Activated CD4-positive, alpha-beta T cell treated with anti-CD3 and anti-CD28 coated beads, Interleukin-2, amount 10 ng/mL, durations not matched to agents 7 days and 5 days (primary cell): Measurements from ENCODE around the gene KCNIP4. TPM values are rescaled to one million over a fixed set of nuclear protein-coding genes. Genes with fewer than 3 reads are reported as not detected.

Experiments used
- CTCF ChIA-PET: fragments of 350-600 bp; sonication (Branson Sonifier 250); formaldehyde crosslinking; loops from one replicate; lab custom pipeline; 2021; ENCODE audit warnings: antibody characterized with exemption; lab: Charles Lee
- POLR2A ChIA-PET: fragments of 350-600 bp; sonication (Branson Sonifier 250); formaldehyde crosslinking; loops from one replicate; lab custom pipeline; 2021; ENCODE audit warnings: antibody characterized with exemption; lab: Charles Lee
- DNase-seq: peaks from one replicate; pipeline ENCODE4 v3.0.0-alpha.2; 2020
- H3K27ac Mint-ChIP-seq: one replicate; pipeline ENCODE4 v1.8.0; 2021; ENCODE audit warnings: mild to moderate bottlenecking, moderate library complexity, mixed read lengths
- H3K27me3 Mint-ChIP-seq: one replicate; pipeline ENCODE4 v1.8.0; 2021; ENCODE audit warnings: mixed read lengths
- H3K36me3 Mint-ChIP-seq: one replicate; pipeline ENCODE4 v1.8.0; 2021; ENCODE audit warnings: low read depth, mixed read lengths
- H3K4me1 Mint-ChIP-seq: one replicate; pipeline ENCODE4 v1.8.0; 2021; ENCODE audit warnings: mixed read lengths
- H3K4me3 Mint-ChIP-seq: one replicate; pipeline ENCODE4 v1.8.0; 2021; ENCODE audit warnings: mild to moderate bottlenecking, moderate library complexity, mixed read lengths
- H3K9me3 Mint-ChIP-seq: one replicate; pipeline ENCODE4 v1.8.0; 2021; ENCODE audit warnings: mixed read lengths
- total RNA-seq, 2 experiments: library from RNA; stranded (reverse); gene quantifications; one replicate each; pipeline ENCODE4 v1.2.3, GENCODE V29; 2021

Gene KCNIP4
- total RNA-seq, 2 experiments from 2014 or later, result not detected

DNA sequence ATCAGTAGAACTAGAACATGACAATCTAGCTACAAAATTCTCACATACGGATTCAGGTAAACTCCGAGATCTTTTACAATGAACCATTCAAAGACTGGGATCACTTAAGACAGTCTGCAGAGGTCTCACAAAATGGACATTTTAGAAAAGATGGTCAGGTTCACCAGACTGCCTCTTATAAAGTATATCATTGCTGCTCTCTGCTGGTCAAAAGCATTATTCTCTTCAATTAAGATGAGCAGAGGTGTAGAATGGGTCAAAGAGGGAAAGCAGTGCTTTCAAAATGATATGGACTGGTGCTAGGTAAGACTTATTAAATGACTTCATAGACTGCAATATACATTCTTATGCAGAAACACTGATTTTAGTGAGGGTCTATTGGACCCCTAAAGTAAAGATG lies 813.6 kb downstream of the KCNIP4 start:
- Mint-ChIP-seq H3K4me3 (no peak overlapping the region), H3K9me3 (peaks cover 3% of the 10 kb centered on the region), H3K27me3 (no peaks in the 10 kb centered on the region), H3K36me3 (no peaks in the 10 kb centered on the region), H3K27ac (no peak overlapping the region), H3K4me1 (no peaks in the 10 kb centered on the region)
- ChIA-PET CTCF (no interaction called here), POLR2A (no interaction called here)
- no peak for DNase-seq

DNA sequence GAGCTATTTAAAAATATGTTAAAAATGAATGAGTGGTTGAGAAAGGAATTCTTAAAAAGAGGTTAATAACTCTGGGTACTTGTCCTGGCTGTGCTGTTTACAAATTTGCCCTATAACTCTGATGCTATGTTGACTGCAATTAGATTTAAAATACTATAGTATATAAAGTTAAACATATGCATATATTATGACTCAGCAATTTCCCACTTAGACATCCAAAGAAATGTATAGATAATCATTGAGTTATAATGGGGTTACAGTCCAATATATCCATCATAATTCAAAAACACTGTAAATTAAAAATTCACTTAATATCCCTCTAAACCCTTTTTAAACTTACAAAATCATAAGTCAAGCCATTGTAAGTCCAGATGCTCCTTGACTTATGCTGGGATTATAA lies 818.0 kb downstream of the KCNIP4 start:
- Mint-ChIP-seq H3K27me3 (no peaks in the 10 kb centered on the region), H3K36me3 (no peaks in the 10 kb centered on the region), H3K9me3 (no peaks in the 10 kb centered on the region), H3K4me3 (no peak overlapping the region), H3K4me1 (no peaks in the 10 kb centered on the region), H3K27ac (no peak overlapping the region)
- CTCF ChIA-PET, result no interaction called here
- no peak for DNase-seq
- POLR2A ChIA-PET, result no interaction called here

DNA sequence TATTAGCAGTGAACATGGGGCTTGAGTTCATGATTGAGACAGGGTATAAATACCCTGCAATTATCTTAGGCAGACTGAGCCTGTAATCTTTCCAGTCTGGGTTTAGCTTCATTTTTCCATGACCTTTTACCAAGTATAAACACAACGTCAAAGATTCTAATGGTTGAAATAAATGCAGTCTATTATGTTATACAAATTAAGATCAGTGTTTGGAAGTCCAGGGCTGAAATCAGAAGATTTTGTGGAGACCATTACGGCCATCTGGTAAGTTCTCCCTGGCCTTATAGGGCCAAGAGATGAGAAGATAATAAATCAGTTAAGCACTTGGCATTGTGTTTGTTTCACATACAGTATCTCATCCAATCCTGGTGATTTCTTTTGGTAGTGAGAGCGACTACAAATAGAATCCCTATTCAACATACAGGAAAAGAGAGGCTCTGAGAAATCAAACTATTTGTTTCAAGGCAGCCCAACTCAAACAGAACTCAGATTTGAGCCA lies 822.5 kb downstream of the KCNIP4 start:
- ChIA-PET CTCF (no interaction called here), POLR2A (no interaction called here)
- H3K27me3 Mint-ChIP-seq, result no peaks in the 10 kb centered on the region
- no peak overlapping the region for H3K27ac Mint-ChIP-seq
- no peaks in the 10 kb centered on the region for H3K36me3 Mint-ChIP-seq
- H3K4me1 Mint-ChIP-seq, result no peaks in the 10 kb centered on the region
- DNase-seq, result no peak
- H3K4me3 Mint-ChIP-seq, result no peak overlapping the region
- peaks cover 5% of the 10 kb centered on the region for H3K9me3 Mint-ChIP-seq

DNA sequence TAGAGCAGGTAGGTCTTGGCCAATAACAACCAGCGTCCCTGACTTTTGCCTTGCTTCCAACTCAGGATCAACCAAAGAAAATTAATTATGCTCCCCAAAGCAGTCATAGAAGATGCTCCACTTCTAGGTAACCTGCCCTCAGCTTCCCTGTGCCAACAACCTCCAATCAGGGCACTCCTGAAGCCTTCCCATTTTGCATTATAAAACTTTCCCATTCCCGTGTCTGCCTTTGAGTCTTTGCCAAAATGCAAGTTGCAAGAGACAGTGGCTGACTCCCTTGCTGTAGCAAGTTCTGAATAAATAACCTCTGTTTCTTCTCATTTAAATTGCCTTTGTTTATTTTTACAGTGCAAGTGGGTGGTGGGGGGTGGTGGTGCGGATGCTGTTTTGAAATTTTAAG lies 830.3 kb downstream of the KCNIP4 start:
- no peaks in the 10 kb centered on the region for H3K4me1 Mint-ChIP-seq
- H3K4me3 Mint-ChIP-seq, result no peak overlapping the region
- H3K9me3 Mint-ChIP-seq, result peaks cover 6% of the 10 kb centered on the region
- POLR2A ChIA-PET, result no interaction called here
- no peaks in the 10 kb centered on the region for H3K27me3 Mint-ChIP-seq
- no peaks in the 10 kb centered on the region for H3K36me3 Mint-ChIP-seq
- no peak for DNase-seq
- CTCF ChIA-PET, result no interaction called here
- H3K27ac Mint-ChIP-seq, result no peak overlapping the region

DNA sequence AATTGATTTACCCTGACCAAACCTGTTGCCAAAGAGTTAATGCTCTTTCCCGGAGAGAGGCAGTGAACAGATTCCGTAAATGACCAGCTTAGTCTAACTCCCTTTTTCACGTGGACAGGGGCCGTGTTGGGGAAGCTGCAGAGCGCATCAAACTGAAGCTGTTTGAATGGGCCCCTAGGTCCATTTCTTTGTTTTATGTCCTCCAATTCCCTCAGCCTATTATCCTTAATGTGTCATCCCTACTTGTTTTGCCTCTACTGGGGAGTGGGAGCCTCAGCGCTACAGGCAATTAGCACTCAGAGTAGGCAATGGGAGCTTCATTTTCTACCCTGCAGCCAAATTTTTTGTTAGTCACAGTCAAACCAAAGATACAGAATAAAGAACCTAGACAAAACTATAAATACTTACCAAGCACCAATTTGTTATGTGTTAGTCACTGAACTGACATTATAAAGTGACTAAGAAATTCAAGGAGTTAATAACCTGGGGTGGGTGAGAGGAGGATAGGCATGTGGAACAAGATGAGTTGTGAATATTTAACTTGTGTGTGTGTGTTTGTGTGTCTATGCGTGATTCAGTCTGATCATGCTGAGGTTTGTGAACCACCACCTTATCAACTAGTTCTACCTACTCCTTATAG lies 830.9 kb downstream of the KCNIP4 start:
- DNase-seq, result no peak
- H3K27me3 Mint-ChIP-seq, result no peaks in the 10 kb centered on the region
- ChIA-PET CTCF (no interaction called here), POLR2A (no interaction called here)
- H3K4me3 Mint-ChIP-seq, result no peak overlapping the region
- H3K4me1 Mint-ChIP-seq, result no peaks in the 10 kb centered on the region
- H3K27ac Mint-ChIP-seq, result no peak overlapping the region
- H3K9me3 Mint-ChIP-seq, result peaks cover 6% of the 10 kb centered on the region
- H3K36me3 Mint-ChIP-seq, result no peaks in the 10 kb centered on the region

DNA sequence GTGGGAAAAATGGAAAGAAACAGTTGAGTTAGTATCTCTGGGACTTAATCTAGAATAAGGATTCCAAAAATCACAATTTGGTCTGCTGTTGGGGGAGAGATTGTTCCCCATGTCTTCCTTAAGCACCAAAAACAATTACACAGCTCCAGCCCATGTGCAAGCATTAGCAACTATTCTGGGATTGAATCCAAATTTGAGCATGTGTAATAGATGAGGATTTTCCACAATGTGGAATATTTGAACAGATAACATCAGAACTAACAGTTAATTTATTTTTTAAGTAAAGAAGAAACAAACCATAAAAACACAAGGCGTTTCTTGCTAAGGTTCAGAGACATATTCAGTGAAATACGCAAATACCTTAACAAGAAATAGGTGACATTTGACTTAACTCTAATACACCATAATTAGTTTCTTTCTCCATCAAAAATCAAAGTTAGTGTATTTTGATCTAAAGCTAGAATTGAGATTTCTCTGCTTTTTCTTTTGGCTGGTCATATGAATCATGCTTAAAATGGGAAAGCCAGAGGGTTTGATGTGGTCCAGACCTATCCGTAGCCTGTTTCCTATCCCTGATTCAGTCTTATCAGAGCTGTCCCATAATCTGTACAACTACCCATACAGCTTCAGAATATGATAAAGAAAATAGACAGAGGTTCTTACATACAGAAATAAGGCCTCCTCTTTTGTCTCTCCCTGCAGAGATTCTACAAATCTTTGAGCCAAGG lies 834.9 kb downstream of the KCNIP4 start:
- ChIA-PET POLR2A (no interaction called here), CTCF (no interaction called here)
- H3K9me3 Mint-ChIP-seq, result peaks cover 4% of the 10 kb centered on the region
- DNase-seq, result no peak
- H3K36me3 Mint-ChIP-seq, result no peaks in the 10 kb centered on the region
- H3K4me3 Mint-ChIP-seq, result no peak overlapping the region
- H3K27ac Mint-ChIP-seq, result no peak overlapping the region
- H3K4me1 Mint-ChIP-seq, result no peaks in the 10 kb centered on the region
- no peaks in the 10 kb centered on the region for H3K27me3 Mint-ChIP-seq

DNA sequence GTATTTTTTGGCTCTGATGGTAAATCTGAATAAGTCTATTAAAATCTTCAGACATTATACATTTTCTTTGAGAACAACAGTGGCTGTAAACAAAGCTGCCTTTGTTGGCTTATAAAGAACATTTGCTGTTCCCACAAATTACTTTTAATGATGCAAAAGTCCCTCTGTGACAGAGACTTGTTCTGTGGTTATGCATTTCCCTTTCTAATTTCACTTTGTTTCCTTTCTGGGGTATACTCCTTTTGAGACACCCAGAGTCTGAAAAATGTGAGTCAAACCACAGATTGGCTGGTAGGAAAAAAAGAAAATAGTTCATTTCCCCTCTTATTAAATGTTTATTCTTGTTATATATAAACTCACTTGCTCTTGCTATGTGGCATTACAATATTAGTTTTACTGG lies 845.9 kb downstream of the KCNIP4 start:
- no peaks in the 10 kb centered on the region for H3K27me3 Mint-ChIP-seq
- no peak for DNase-seq
- no peaks in the 10 kb centered on the region for H3K4me1 Mint-ChIP-seq
- H3K36me3 Mint-ChIP-seq, result no peaks in the 10 kb centered on the region
- ChIA-PET CTCF (no interaction called here), POLR2A (no interaction called here)
- H3K4me3 Mint-ChIP-seq, result no peak overlapping the region
- H3K9me3 Mint-ChIP-seq, result peaks cover 10% of the 10 kb centered on the region
- no peak overlapping the region for H3K27ac Mint-ChIP-seq

DNA sequence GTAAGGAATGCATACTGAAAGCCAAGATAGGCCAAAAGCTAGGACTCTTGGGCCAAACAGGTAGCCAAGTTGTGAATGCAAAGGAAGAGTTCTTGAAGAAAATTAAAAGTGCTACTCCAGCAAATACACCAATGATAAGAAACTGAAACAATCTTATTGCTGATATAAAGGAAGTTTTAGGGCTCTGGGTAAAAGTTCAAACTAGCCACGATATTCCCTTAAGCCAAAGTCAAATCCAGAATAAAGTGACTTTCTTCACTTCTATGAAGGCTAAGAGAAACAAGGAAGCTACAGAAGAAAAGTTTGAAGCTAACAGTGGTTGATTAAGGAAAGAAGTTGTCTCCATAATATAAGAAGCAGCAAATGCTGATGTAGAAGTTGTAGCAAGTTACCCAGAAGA lies 850.7 kb downstream of the KCNIP4 start:
- Mint-ChIP-seq H3K4me1 (no peaks in the 10 kb centered on the region), H3K9me3 (peaks cover 6% of the 10 kb centered on the region), H3K27me3 (no peaks in the 10 kb centered on the region), H3K4me3 (no peak overlapping the region), H3K36me3 (no peaks in the 10 kb centered on the region), H3K27ac (no peak overlapping the region)
- DNase-seq, result no peak
- CTCF ChIA-PET, result no interaction called here
- POLR2A ChIA-PET, result no interaction called here

DNA sequence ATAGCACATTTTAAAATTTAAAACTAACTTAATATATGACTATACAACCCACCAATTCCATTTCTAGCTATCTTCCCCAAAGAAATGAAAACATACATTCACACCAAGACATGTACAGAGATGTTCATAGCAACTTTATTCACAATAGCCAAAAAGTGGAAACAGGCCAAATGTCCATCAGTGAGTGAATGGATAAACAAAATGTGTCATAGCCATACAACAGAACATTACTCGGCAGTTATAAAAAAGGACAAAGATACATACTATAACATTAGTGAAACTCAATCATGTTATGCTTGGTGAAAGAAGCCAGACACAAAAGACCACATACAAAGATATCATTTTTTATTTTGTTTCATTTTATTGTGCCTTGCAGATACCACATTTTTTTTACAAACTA lies 851.5 kb downstream of the KCNIP4 start:
- Mint-ChIP-seq H3K4me1 (no peaks in the 10 kb centered on the region), H3K27ac (no peak overlapping the region), H3K4me3 (no peak overlapping the region), H3K36me3 (no peaks in the 10 kb centered on the region), H3K27me3 (no peaks in the 10 kb centered on the region), H3K9me3 (peaks cover 6% of the 10 kb centered on the region)
- CTCF ChIA-PET, result no interaction called here
- POLR2A ChIA-PET, result no interaction called here
- no peak for DNase-seq

DNA sequence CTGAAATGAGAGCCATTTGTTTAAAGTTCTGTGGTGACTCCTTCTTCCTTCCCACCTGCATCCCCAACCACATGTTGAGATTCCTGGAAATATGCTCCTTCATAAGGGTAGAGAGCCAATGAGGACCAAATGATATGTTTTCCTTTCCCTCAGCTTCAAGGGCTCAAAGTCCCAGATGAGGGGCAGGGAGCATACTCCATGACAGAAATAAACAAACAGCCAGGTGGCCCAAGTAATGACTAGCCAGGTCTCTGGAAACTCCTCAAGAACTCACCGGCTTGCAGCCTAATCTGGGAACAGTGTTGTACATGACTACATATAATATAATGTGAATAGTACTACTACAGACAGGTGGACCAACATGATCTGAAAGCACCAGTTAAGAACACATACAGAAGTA lies 856.0 kb downstream of the KCNIP4 start:
- no peak overlapping the region for H3K4me3 Mint-ChIP-seq
- DNase-seq, result no peak
- no peaks in the 10 kb centered on the region for H3K27me3 Mint-ChIP-seq
- H3K36me3 Mint-ChIP-seq, result no peaks in the 10 kb centered on the region
- H3K4me1 Mint-ChIP-seq, result no peaks in the 10 kb centered on the region
- ChIA-PET CTCF (interaction anchor here (0.7 kb wide), 1 partner anchor 22 kb away, joined by 3 read pairs; no protein-coding TSS in a partner anchor), POLR2A (no interaction called here)
- no peak overlapping the region for H3K27ac Mint-ChIP-seq
- peaks cover 12% of the 10 kb centered on the region for H3K9me3 Mint-ChIP-seq

DNA sequence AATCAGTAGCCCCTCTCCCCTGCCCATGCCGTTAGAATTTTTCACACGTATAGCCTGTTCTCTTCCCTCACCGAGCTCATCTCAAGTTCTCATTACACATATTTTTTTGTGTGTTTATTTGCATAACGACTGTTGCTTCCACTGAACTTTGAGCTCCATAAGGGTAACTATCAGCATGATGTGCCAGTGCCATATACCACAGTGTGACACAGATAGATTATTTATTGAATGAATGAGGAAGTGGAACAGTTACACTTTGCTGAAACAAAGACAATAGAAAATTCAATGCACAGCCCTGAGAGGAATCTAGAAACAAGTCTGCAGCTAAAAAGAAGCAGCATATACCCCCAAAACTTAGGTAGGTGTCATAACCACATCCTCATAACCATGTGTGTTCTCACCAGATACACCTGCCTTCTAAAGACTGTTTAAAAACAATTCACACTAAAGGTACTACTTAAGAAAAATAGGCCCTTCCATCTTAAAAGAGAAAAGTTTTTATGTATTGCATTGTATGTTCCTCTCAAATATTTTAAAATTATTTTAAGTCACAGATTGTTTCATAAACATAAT lies 858.4 kb downstream of the KCNIP4 start:
- ChIA-PET CTCF (no interaction called here), POLR2A (no interaction called here)
- Mint-ChIP-seq H3K4me3 (no peak overlapping the region), H3K4me1 (no peaks in the 10 kb centered on the region), H3K27me3 (no peaks in the 10 kb centered on the region), H3K27ac (no peak overlapping the region), H3K36me3 (no peaks in the 10 kb centered on the region), H3K9me3 (peaks cover 12% of the 10 kb centered on the region)
- no peak for DNase-seq

DNA sequence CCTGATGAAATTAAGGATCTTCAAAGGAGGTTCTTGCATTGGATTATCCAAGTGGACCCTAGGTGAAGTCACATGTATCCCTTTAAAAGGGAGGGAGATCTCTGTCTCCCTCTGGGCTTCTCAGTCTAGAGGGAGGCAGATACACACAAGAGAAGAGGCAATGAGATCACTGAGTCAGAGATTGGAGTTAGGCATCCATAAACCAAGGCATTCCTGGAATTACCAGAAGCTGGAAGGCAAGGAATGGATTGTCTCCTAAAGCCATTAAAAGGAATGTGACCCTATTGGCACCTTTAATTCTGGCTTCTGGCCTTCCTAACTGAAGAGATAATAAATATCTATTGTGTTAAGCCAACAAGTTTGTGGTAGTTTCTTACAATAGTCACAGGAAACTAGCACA lies 865.2 kb downstream of the KCNIP4 start:
- H3K27me3 Mint-ChIP-seq, result no peaks in the 10 kb centered on the region
- no peaks in the 10 kb centered on the region for H3K4me1 Mint-ChIP-seq
- H3K9me3 Mint-ChIP-seq, result peaks cover 2% of the 10 kb centered on the region
- H3K27ac Mint-ChIP-seq, result no peak overlapping the region
- no peak for DNase-seq
- POLR2A ChIA-PET, result no interaction called here
- no peaks in the 10 kb centered on the region for H3K36me3 Mint-ChIP-seq
- no peak overlapping the region for H3K4me3 Mint-ChIP-seq
- CTCF ChIA-PET, result no interaction called here

DNA sequence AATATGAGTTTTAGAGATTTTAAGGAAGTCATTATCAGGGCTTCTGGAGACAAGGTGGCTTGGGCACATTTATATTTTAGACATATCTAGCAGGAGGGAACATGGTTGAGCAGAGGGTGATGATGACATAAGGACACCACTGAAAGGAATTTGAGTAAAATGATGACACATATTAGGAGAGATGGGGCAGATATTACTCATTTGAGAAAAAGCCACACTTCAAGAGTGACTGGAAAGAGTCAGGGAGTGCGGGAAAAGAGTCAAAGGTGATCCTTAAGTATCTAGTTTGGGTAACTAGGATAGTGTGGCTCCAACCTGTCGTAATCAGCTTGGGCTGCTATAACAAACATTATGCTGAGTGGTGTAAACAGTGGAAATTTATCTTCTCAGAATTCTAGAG lies 870.6 kb downstream of the KCNIP4 start:
- no peak overlapping the region for H3K4me3 Mint-ChIP-seq
- H3K4me1 Mint-ChIP-seq, result no peaks in the 10 kb centered on the region
- H3K27me3 Mint-ChIP-seq, result no peaks in the 10 kb centered on the region
- no peaks in the 10 kb centered on the region for H3K36me3 Mint-ChIP-seq
- no peak overlapping the region for H3K27ac Mint-ChIP-seq
- H3K9me3 Mint-ChIP-seq, result peaks cover 4% of the 10 kb centered on the region
- ChIA-PET CTCF (no interaction called here), POLR2A (no interaction called here)
- no peak for DNase-seq
